ENCODE data around the gene TTPAL.

Gene TTPAL

GRCh38 chr20:44500221-44500620, 24.5 kb downstream of the TTPAL start:
- DNase-seq, result no peak

GRCh38 chr20:44501448-44501847, 25.8 kb downstream of the TTPAL start:
- no peak for DNase-seq

- no peak for DNase-seq
Measured at GRCh38 chr20:44502968-44503367, 27.3 kb downstream of the TTPAL start.

GRCh38 chr20:44504402-44505307, 29.0 kb downstream of the TTPAL start:
- DNase-seq, result no peak

GRCh38 chr20:44509762-44510161, 34.1 kb downstream of the TTPAL start:
- DNase-seq, result no peak

GRCh38 chr20:44513871-44514270, 38.2 kb downstream of the TTPAL start:
- DNase-seq, result no peak

GRCh38 chr20:44516491-44516890, 40.8 kb downstream of the TTPAL start:
- no peak for DNase-seq

GRCh38 chr20:44517454-44517853, 41.8 kb downstream of the TTPAL start:
- no peak for DNase-seq

GRCh38 chr20:44518248-44518647, 42.6 kb downstream of the TTPAL start:
- DNase-seq, result no peak

- no peak for DNase-seq
Measured at GRCh38 chr20:44520881-44521280, 45.2 kb downstream of the TTPAL start.

- peak; percentile 97 for DNase-seq
Measured at GRCh38 chr20:44521484-44522481, 46.1 kb downstream of the TTPAL start, which contains the start of gene SERINC3. Gene SERINC3, minus strand, starts transcription at chr20:44522070. Its CDS starts 119 bp downstream, at chr20:44521951.

- no peak for DNase-seq
Measured at GRCh38 chr20:44522841-44523240, 47.2 kb downstream of the TTPAL start.

- DNase-seq, result no peak
Measured at GRCh38 chr20:44523746-44524145, 48.1 kb downstream of the TTPAL start.

GRCh38 chr20:44526129-44526528, 50.5 kb downstream of the TTPAL start:
- DNase-seq, result no peak

- no peak for DNase-seq
Measured at GRCh38 chr20:44527716-44528199, 52.1 kb downstream of the TTPAL start.

GRCh38 chr20:44528309-44528708, 52.6 kb downstream of the TTPAL start:
- DNase-seq, result no peak

- DNase-seq, result no peak
Measured at GRCh38 chr20:44532259-44532980, 56.7 kb downstream of the TTPAL start.

GRCh38 chr20:44532981-44533331, 57.3 kb downstream of the TTPAL start:
- no peak for DNase-seq

- DNase-seq, result no peak
Measured at GRCh38 chr20:44533928-44534327, 58.3 kb downstream of the TTPAL start.

GRCh38 chr20:44536175-44536574, 60.5 kb downstream of the TTPAL start:
- no peak for DNase-seq

GRCh38 chr20:44537993-44538392, 62.3 kb downstream of the TTPAL start:
- no peak for DNase-seq

- no peak for DNase-seq
Measured at GRCh38 chr20:44540834-44541233, 65.2 kb downstream of the TTPAL start.

GRCh38 chr20:44541992-44542391, 66.3 kb downstream of the TTPAL start:
- DNase-seq, result no peak

Measured in stimulated activated CD4-positive, alpha-beta T cell treated with anti-CD3 and anti-CD28 coated beads, Interleukin-15, amount 100 ng/mL, for 24 hours (primary cell).